ENCODE data around the gene UBXN11. TPM values are rescaled to one million over a fixed set of nuclear protein-coding genes. Genes with fewer than 3 reads are reported as not detected.

Gene UBXN11
- total RNA-seq, 1 donor from 2014 or later, result 36.9 TPM

DNA sequence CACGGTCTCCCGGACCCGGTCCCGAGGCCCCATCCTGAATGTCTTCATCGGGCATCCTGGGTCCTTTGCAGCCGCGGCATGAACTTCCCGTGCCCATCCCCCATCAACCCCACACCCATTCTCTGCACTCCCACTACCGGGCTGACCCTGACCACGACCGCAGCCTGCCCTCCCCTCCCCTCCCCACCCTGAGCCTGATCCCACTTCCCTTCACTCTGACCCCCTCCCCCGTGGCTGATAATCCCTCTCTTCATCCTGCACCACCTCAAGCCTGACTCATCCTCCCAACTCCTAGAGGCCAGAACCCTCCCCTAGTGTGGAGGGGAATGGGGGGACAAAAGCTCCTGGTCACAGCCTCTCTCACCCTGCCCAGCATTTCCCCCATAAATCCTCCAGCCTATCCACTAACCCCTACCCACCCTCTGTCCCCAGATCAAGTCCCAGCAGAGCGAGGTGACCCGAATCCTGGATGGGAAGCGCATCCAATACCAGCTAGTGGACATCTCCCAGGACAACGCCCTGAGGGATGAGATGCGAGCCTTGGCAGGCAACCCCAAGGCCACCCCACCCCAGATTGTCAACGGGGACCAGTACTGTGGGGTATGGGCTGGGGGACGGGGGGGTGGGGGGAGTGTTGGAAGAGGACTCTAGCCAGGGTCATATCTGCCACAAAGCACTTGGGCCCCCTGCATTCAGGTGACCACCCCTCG is 25.9 kb downstream of the UBXN11 start:
- Mint-ChIP-seq H3K4me1 (peaks cover 83% of the 10 kb centered on the region), H3K9me3 (no peaks in the 10 kb centered on the region), H3K27me3 (no peaks in the 10 kb centered on the region), H3K36me3 (ENCODE audit: low read depth) (peaks cover 46% of the 10 kb centered on the region), H3K27ac (peak overlapping the region; percentile 85), H3K4me3 (peak overlapping the region; percentile 88)
- CTCF ChIA-PET, result interaction anchor here (1.4 to 9.3 kb wide), 2 partner anchors 8 to 39 kb away, joined by 8 to 240 read pairs; partner anchors contain the start of gene CD52
- POLR2A ChIA-PET, result interaction anchor here (0.6 to 21.5 kb wide), 7 partner anchors 9 to 1296 kb away, joined by 3 to 1638 read pairs (median 7); partner anchors contain the start of genes CD52, CEP85 and UBXN11
- no peak for ATAC-seq (ENCODE audit: low read depth)
- TF ChIP-seq, protein P1, sequence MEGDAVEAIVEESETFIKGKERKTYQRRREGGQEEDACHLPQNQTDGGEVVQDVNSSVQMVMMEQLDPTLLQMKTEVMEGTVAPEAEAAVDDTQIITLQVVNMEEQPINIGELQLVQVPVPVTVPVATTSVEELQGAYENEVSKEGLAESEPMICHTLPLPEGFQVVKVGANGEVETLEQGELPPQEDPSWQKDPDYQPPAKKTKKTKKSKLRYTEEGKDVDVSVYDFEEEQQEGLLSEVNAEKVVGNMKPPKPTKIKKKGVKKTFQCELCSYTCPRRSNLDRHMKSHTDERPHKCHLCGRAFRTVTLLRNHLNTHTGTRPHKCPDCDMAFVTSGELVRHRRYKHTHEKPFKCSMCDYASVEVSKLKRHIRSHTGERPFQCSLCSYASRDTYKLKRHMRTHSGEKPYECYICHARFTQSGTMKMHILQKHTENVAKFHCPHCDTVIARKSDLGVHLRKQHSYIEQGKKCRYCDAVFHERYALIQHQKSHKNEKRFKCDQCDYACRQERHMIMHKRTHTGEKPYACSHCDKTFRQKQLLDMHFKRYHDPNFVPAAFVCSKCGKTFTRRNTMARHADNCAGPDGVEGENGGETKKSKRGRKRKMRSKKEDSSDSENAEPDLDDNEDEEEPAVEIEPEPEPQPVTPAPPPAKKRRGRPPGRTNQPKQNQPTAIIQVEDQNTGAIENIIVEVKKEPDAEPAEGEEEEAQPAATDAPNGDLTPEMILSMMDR (IDR thresholded peaks at IDR 0.05), result no peak
- intact Hi-C loops (cut with micrococcal nuclease), result loop anchor here (10.0 kb wide), 1 partner anchor 1084 kb away; the partner anchor contains the start of gene MAP3K6
- DNase-seq, result no peak

DNA sequence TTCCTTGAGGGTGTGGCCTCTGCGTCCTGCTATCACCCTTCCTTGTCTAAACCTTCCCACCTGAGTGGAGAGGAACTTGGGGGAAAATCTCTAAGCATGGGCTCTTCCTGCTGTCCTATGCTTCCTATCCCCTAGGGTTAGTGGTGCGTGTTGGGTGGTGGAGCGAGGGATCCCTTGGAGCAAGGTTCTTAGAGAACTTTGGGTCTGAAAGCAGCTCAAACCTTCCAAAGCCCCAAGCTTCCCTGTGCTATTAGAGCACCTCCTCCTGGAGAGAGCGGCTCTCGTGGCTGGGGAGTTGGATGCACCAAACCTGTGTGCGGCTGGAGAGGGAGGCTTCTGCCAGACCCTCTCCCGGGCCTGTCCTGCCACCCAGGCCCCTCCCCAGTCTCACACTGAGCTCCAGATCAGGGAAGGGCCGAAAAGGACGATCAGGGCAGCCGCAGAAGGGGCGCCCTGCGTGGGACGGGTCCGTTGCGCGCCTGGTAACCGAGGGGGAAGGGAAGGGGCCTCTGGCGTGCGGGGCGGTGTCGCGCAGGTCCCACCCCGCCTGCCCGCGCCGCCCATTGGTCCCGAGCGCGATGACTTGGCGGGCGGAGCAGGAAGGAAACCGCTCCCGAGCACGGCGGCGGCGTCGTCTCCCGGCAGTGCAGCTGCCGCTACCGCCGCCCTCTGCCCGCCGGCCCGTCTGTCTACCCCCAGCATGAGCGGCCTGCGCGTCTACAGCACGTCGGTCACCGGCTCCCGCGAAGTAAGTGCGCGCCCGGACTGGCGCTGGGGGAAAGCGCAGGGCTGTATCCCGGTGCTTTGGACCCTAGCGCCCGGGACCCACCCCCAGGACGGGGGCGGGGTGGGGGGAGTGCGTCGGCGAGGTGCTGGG is 26.7 kb downstream of the UBXN11 start, which contains the start of gene SH3BGRL3:
Gene SH3BGRL3 (plus strand): TSS at position 631 of the 877 bp plus-strand sequence. CDS start 70 bp downstream, at position 701.
- no peaks in the 10 kb centered on the region for H3K27me3 Mint-ChIP-seq
- intact Hi-C loops (cut with micrococcal nuclease), result loop anchor here (5.0 to 10.0 kb wide), 3 partner anchors 47 to 1085 kb away; partner anchors contain the start of genes CEP85, DHDDS and MAP3K6
- DNase-seq, result peak; percentile 77
- ChIA-PET CTCF (interaction anchor here (0.6 to 9.3 kb wide), 3 partner anchors 9 to 40 kb away, joined by 3 to 240 read pairs (median 8); partner anchors contain the start of gene CD52), POLR2A (interaction anchor here (0.8 to 21.5 kb wide), 10 partner anchors 10 to 585 kb away, joined by 3 to 1638 read pairs (median 6); partner anchors contain the start of genes CD52, CEP85, DHDDS and UBXN11)
- H3K27ac Mint-ChIP-seq, result peak within 1 kb of the TSS; percentile 85
- H3K4me3 Mint-ChIP-seq, result peak within 1 kb of the TSS; percentile 88
- TF ChIP-seq, protein P1 (IDR thresholded peaks at IDR 0.05), result no peak
- peaks cover 82% of the 10 kb centered on the region for H3K4me1 Mint-ChIP-seq
- peaks cover 46% of the 10 kb centered on the region for H3K36me3 Mint-ChIP-seq (ENCODE audit: low read depth)
- peak; percentile 60 for ATAC-seq (ENCODE audit: low read depth)
- H3K9me3 Mint-ChIP-seq, result no peaks in the 10 kb centered on the region

DNA sequence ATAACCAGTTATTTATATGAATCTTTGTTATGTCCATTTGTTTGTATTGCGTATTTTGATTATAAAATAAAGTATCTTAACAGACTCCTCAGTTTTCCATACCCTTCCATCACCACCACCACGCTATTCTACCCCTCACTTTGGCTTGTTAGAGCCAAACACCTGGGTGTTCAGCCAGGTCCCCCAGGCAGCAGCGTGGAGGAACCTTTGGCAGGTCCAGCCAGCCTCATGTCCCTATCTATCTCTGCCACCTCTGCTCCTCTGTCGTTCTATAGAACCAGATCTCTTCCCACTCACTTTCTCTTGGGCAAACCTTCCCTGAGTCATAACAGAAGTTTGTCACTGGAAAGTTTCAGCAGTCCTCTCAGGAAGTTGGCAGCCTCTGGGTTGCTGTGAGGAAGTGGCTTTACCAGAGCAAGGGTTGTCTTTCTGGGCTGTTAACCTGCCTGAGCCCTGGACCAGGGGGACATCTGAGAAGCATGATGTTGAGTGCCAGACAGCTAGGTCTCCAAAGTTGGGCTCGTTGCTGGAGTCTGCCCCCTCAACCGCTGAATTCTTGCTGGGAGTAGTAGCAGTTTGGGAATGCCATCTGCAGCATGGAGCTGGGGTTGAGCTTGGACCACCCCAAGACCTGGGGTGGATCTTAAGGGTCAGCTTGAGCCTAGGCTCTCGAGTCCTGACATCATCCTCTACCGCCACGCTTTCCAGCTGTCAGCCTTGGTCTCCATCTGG is 27.5 kb downstream of the UBXN11 start:
- intact Hi-C loops (cut with micrococcal nuclease), result loop anchor here (5.0 kb wide), 2 partner anchors 47 to 153 kb away; partner anchors contain the start of genes CEP85 and DHDDS
- TF ChIP-seq, protein P1 (IDR thresholded peaks at IDR 0.05), result no peak
- H3K4me3 Mint-ChIP-seq, result peak overlapping the region; percentile 88
- DNase-seq (no peak), ATAC-seq (ENCODE audit: low read depth) (no peak)
- no peaks in the 10 kb centered on the region for H3K9me3 Mint-ChIP-seq
- ChIA-PET POLR2A (interaction anchor here (0.8 to 21.5 kb wide), 8 partner anchors 10 to 586 kb away, joined by 3 to 1638 read pairs (median 6); partner anchors contain the start of genes CD52, CEP85, DHDDS and UBXN11), CTCF (interaction anchor here (0.6 to 9.3 kb wide), 4 partner anchors 10 to 40 kb away, joined by 3 to 240 read pairs (median 22); partner anchors contain the start of gene CD52)
- no peaks in the 10 kb centered on the region for H3K27me3 Mint-ChIP-seq
- peaks cover 44% of the 10 kb centered on the region for H3K36me3 Mint-ChIP-seq (ENCODE audit: low read depth)
- peak overlapping the region; percentile 85 for H3K27ac Mint-ChIP-seq
- H3K4me1 Mint-ChIP-seq, result peaks cover 79% of the 10 kb centered on the region

DNA sequence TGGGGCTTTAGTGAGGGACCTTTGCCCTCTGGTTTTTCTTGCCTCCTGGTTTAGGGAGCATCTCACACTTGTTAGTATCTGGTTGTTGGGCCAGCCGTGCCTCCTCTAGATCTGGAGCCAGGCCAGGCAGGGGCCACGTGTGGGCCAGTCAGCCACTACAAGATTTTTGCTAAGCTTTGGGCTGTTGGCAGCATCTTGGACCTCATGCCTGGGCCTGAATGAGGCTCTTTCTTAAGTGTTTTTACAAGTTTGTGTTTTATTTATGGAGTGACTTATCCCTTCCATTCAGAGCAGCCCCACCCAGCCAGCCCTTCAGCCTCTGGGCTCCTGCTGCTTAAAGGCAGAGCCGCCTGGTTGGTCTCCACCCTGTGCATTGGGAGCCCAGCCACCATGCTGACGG is 28.1 kb downstream of the UBXN11 start:
- H3K4me3 Mint-ChIP-seq, result no peak overlapping the region
- no peak for DNase-seq
- no peaks in the 10 kb centered on the region for H3K27me3 Mint-ChIP-seq
- peaks cover 73% of the 10 kb centered on the region for H3K4me1 Mint-ChIP-seq
- intact Hi-C loops (cut with micrococcal nuclease), result loop anchor here (5.0 kb wide), 2 partner anchors 46 to 154 kb away; partner anchors contain the start of genes CEP85 and DHDDS
- POLR2A ChIA-PET, result interaction anchor here (4.9 to 21.5 kb wide), 2 partner anchors 10 to 42 kb away, joined by 102 to 1638 read pairs; partner anchors contain the start of gene CD52
- no peak for ATAC-seq (ENCODE audit: low read depth)
- H3K27ac Mint-ChIP-seq, result peak overlapping the region; percentile 53
- TF ChIP-seq, protein P1 (IDR thresholded peaks at IDR 0.05), result no peak
- no peaks in the 10 kb centered on the region for H3K9me3 Mint-ChIP-seq
- CTCF ChIA-PET, result interaction anchor here (0.7 to 9.3 kb wide), 5 partner anchors 11 to 109 kb away, joined by 3 to 240 read pairs (median 26); partner anchors contain the start of genes CD52 and ZNF593
- H3K36me3 Mint-ChIP-seq (ENCODE audit: low read depth), result peaks cover 40% of the 10 kb centered on the region

All from activated B cell treated with CpG ODN at 0.5 μM for 24 hours (primary cell).